GM12878 (cell line): ENCODE data around the gene PAN3. TPM values are rescaled to one million over a fixed set of nuclear protein-coding genes. Genes with fewer than 3 reads are reported as not detected.

Experiments used
- BACH1 ChIP-seq: fragments of 450-650 bp; IDR thresholded peaks from 2 replicates; pipeline ENCODE4 v1.6.1; 2017; ENCODE audit warnings: mild to moderate bottlenecking, borderline replicate concordance
- EED ChIP-seq: sonication (generic); IDR thresholded peaks from 2 replicates; pipeline ENCODE4 v1.6.1; 2016; ENCODE audit warnings: antibody characterized with exemption, low read depth
- IKZF1 ChIP-seq: fragments of 450-650 bp; conservative IDR thresholded peaks from 2 replicates; pipeline ENCODE4 v1.6.1; 2017; ENCODE audit warnings: antibody characterized with exemption, mild to moderate bottlenecking
- PRDM15 ChIP-seq: fragments of 450-650 bp; formaldehyde crosslinking; IDR thresholded peaks from 2 replicates; pipeline ENCODE4 v1.4.0; 2020; ENCODE audit warnings: mild to moderate bottlenecking, moderate library complexity
- SKIL ChIP-seq: fragments of 450-650 bp; IDR thresholded peaks from 2 replicates; pipeline ENCODE4 v1.6.1; 2017; ENCODE audit warnings: mild to moderate bottlenecking, low read depth, inconsistent platforms; ENCODE audit not compliant: poor library complexity, severe bottlenecking
- SMC3 ChIP-seq: IDR thresholded peaks from 2 replicates; pipeline ENCODE4 v1.6.1; 2011; ENCODE audit warnings: low read length, improper control_type of control experiment, borderline replicate concordance
- SPI1 ChIP-seq: IDR thresholded peaks from 2 replicates; pipeline ENCODE4 v1.6.1; 2011; ENCODE audit warnings: low read depth, mild to moderate bottlenecking, low read length, moderate library complexity, borderline replicate concordance; ENCODE audit not compliant: insufficient read depth
- polyA plus RNA-seq, 11 experiments: library from polyadenylated mRNA; depleted of rRNA in 4 of 11; unstranded in 6 of 11; stranded (reverse) in 5 of 11; fragments of >200 nt; fragmentation: Nextera tagmentation in 4 of 11; fragmentation: Illumina TruSeq in 1 of 11; extraction: Ambion mirVana in 4 of 11; extraction: Trizol in 1 of 11; gene quantifications; 1 replicate in 1 of 11; 2 replicates in 10 of 11; pipeline versions ENCODE4 v1.2.1 to v1.2.3, GENCODE V29; 2011 to 2016; ENCODE audit warnings: inconsistent platforms in 2 of 11, missing spikeins in 2 of 11, low read depth in 1 of 11
- total RNA-seq, 4 experiments: library from RNA; depleted of rRNA in 3 of 4; stranded (reverse); fragments of >200 nt in 3 of 4; fragmentation: Illumina TruSeq in 1 of 4; extraction: Trizol in 1 of 4; gene quantifications; 2 replicates each; pipeline versions ENCODE4 v1.2.1 to v1.2.3, GENCODE V29; 2013 to 2021
- TF ChIP-seq, protein P1 (sequence below): IDR thresholded peaks from 2 replicates; pipeline ENCODE4 v1.6.1; 2012; ENCODE audit warnings: low read depth, low read length, improper control_type of control experiment

Gene PAN3
- total and polyA plus RNA-seq, 10 of the 15 experiments (the other 5 are each of a cell fraction or from before 2014, with no cell fraction given), result 13.0 to 33.3 (median 19.9) TPM

DNA sequence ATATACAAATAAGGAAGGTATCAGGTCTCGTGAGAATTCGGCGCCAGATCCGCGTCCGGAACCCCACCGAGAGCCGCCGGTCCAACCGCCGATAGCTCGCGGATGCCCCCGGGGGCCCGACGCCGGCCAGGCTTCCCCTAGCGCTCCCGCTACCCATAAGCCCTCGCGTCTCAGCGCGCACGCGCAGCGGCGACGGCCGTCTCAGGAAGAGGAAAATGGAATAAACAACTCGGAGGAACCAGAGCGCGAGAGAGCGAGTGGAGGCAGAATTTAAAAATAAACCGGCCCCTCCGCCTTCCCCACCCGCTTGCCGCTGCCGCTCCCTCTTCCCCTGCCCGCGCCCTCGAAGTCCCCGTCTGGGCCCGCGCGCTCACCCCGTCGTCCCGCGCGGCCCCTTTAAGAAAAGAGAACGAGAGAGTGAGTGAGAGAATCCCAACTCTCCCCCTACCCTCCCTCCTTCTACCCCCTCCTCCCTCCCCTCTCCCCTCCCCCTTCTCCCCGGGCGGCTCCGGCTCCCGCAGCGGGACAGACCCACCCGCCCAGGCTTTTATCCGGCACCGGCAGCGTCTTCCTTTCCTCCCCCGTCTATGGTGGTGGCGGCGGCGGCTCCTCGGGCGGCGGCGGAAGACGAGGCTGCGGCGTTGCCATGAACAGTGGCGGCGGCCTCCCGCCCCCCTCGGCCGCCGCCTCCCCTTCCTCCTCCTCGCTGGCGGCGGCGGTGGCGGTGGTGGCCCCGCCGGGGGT, at the start of gene PAN3 (continued):
- TF ChIP-seq PRDM15 (CRISPR knock-in tag), result no peak
- TF ChIP-seq, protein P1, sequence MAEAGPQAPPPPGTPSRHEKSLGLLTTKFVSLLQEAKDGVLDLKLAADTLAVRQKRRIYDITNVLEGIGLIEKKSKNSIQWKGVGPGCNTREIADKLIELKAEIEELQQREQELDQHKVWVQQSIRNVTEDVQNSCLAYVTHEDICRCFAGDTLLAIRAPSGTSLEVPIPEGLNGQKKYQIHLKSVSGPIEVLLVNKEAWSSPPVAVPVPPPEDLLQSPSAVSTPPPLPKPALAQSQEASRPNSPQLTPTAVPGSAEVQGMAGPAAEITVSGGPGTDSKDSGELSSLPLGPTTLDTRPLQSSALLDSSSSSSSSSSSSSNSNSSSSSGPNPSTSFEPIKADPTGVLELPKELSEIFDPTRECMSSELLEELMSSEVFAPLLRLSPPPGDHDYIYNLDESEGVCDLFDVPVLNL, result 0 out of 2 replicates have a peak, but pooled peaks have one; percentile 45
- TF ChIP-seq SMC3, result peak; percentile 25; the same call in 1 of the 2 replicates
- no peak for TF ChIP-seq SKIL
- no peak for TF ChIP-seq EED
- peak; percentile 20; the same call in 1 of the 2 replicates for TF ChIP-seq IKZF1
- no peak; the same call in 1 of the 2 replicates for TF ChIP-seq SPI1
- no peak; the same call in 1 of the 2 replicates for TF ChIP-seq BACH1
